ENCODE measurements around the gene NVL. TPM values are rescaled to one million over a fixed set of nuclear protein-coding genes. Genes with fewer than 3 reads are reported as not detected.

Gene NVL
- total RNA-seq, 1 experiment from 2014 or later = 33.4 TPM

- TF ChIP-seq ZNF416 (CRISPR knock-in tag; IDR thresholded peaks at IDR 0.05) (no peak), ZNF232 (CRISPR knock-in tag; IDR thresholded peaks at IDR 0.05) (no peak), AR (CRISPR knock-in tag; IDR thresholded peaks at IDR 0.05) (no peak), SOX15 (CRISPR knock-in tag; IDR thresholded peaks at IDR 0.05) (no peak), PRRX2 (CRISPR knock-in tag; IDR thresholded peaks at IDR 0.05) (no peak), USF2 (CRISPR knock-in tag; IDR thresholded peaks at IDR 0.05) (no peak), E2F4 (CRISPR knock-in tag; IDR thresholded peaks at IDR 0.05; ENCODE audit: borderline replicate concordance, low read depth) (no peak), SMAD3 (CRISPR knock-in tag; IDR thresholded peaks at IDR 0.05; ENCODE audit: borderline replicate concordance) (no peak), NR2C2 (CRISPR knock-in tag; IDR thresholded peaks at IDR 0.05) (no peak)
Measured at GRCh38 chr1:224276771-224277487, 53.0 kb downstream of the NVL start (continued).

- TF ChIP-seq ZNF263 (CRISPR knock-in tag; IDR thresholded peaks at IDR 0.05; ENCODE audit: low read depth) (no peak), JUN (CRISPR knock-in tag; IDR thresholded peaks at IDR 0.05) (no peak), NR1H2 (CRISPR knock-in tag; IDR thresholded peaks at IDR 0.05) (no peak), GTF2I (CRISPR knock-in tag; conservative IDR thresholded peaks at IDR 0.05) (no peak), ELF4 (CRISPR knock-in tag; IDR thresholded peaks at IDR 0.05; ENCODE audit: low read depth) (no peak), ATF3 (CRISPR knock-in tag; conservative IDR thresholded peaks at IDR 0.05) (no peak), ZNF138 (CRISPR knock-in tag; conservative IDR thresholded peaks at IDR 0.05) (no peak), ATF1 (CRISPR knock-in tag; IDR thresholded peaks at IDR 0.05) (no peak), MYBL2 (CRISPR knock-in tag; IDR thresholded peaks at IDR 0.05) (no peak), ERG (CRISPR knock-in tag; IDR thresholded peaks at IDR 0.05) (no peak), USF2 (CRISPR knock-in tag; IDR thresholded peaks at IDR 0.05) (no peak), CREM (CRISPR knock-in tag; IDR thresholded peaks at IDR 0.05) (no peak), ZNF532 (CRISPR knock-in tag; IDR thresholded peaks at IDR 0.05; ENCODE audit: borderline replicate concordance) (no peak)
- POLR2A ChIA-PET = no interaction called here
- Mint-ChIP-seq H3K9me3 (no peaks in the 10 kb centered on the region), H3K27me3 (ENCODE audit: low read depth) (no peaks in the 10 kb centered on the region), H3K27ac (no peak overlapping the region), H3K4me1 (no peaks in the 10 kb centered on the region), H3K36me3 (peaks cover 19% of the 10 kb centered on the region), H3K4me3 (no peak overlapping the region)
- CTCF ChIA-PET = no interaction called here
- no peak for ATAC-seq
- no peak for DNase-seq (ENCODE audit: low spot score)
Measured at GRCh38 chr1:224274970-224275626, 54.9 kb downstream of the NVL start.

All from WTC11 (cell line).